Measurements from ENCODE around the gene ZNF160. TPM values are rescaled to one million over a fixed set of nuclear protein-coding genes. Genes with fewer than 3 reads are reported as not detected.
"Not testable (repeated sequence)": the region's sequence is repeated elsewhere in the genome, so short reads cannot be mapped to it uniquely, and the experiment has no call there.

ZNF160 gene
- total and polyA plus RNA-seq, 12 donors = 26.1 to 102 (median 57.1) TPM

- WGBS, 4 donors = 32 to 49% (median 35%) methylated on average over 4 to 5 of the region's 6 CpGs
- intact Hi-C loops (cut with DNase I) = not testable (repeated sequence)
Observed at GRCh38 chr19:53096579-53096978, 6.6 kb downstream of the ZNF160 start.

GRCh38 chr19:53094754-53095575 lies 8.3 kb downstream of the ZNF160 start:
- intact Hi-C loops (cut with DNase I) = no loop called here
- 68 to 72% (median 70%) methylated on average over 25 to 29 of the region's 29 CpGs for WGBS, 4 donors
- no peaks in the 10 kb centered on the region for H3K27me3 ChIP-seq
- peaks cover 0 to 28% of the 10 kb centered on the region in 2 donors for H3K36me3 ChIP-seq (replicated peaks in 1 of 2)
- H3K4me1 ChIP-seq (replicated peaks in 1 of 2) = peaks cover 33 to 36% of the 10 kb centered on the region in 2 donors
- no peaks in the 10 kb centered on the region for H3K9me3 ChIP-seq (replicated peaks in 1 of 3)
- DNase-seq = no peak
- peak overlapping the region in 3 of 5 donors; percentile 38 to 79 (median 64) for H3K27ac ChIP-seq
- TF ChIP-seq POLR2A (IDR thresholded peaks at IDR 0.05) = no peak
- TF ChIP-seq, protein P1, sequence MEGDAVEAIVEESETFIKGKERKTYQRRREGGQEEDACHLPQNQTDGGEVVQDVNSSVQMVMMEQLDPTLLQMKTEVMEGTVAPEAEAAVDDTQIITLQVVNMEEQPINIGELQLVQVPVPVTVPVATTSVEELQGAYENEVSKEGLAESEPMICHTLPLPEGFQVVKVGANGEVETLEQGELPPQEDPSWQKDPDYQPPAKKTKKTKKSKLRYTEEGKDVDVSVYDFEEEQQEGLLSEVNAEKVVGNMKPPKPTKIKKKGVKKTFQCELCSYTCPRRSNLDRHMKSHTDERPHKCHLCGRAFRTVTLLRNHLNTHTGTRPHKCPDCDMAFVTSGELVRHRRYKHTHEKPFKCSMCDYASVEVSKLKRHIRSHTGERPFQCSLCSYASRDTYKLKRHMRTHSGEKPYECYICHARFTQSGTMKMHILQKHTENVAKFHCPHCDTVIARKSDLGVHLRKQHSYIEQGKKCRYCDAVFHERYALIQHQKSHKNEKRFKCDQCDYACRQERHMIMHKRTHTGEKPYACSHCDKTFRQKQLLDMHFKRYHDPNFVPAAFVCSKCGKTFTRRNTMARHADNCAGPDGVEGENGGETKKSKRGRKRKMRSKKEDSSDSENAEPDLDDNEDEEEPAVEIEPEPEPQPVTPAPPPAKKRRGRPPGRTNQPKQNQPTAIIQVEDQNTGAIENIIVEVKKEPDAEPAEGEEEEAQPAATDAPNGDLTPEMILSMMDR (IDR thresholded peaks at IDR 0.05) = no peak
- H3K4me3 ChIP-seq = no peak overlapping the region

More at GRCh38 chr19:53096579-53096978, 6.6 kb downstream of the ZNF160 start:
- Histone ChIP-seq H3K27ac (peak overlapping the region in 2 of 5 donors; percentile 62 to 87), H3K36me3 (replicated peaks in 1 of 2) (peaks cover 0 to 12% of the 10 kb centered on the region in 2 donors), H3K4me1 (replicated peaks in 1 of 2) (peaks cover 46 to 48% of the 10 kb centered on the region in 2 donors)
- DNase-seq; H3K27me3 ChIP-seq; H3K9me3 ChIP-seq (replicated peaks in 1 of 3); H3K4me3 ChIP-seq: not testable (repeated sequence)

DNA sequence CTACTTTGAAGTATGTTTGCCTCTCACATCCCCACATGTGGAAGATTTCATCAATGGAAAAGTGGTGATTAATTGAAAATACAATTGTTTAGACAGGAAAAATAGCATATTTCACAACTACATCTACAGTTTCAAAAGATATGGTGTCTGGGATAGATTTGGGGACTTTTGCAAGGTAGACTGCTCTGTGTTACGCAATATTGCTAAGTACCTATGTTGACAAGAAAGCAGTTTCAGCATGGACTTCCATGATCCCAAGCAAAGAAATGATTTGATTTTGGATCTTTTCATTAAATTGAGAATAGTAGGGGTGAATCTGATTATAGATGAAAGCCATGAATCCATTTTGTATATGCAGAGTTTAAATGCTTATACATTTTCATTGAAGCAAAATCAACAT lies 10.5 kb downstream of the ZNF160 start:
- Histone ChIP-seq H3K36me3 (replicated peaks in 1 of 2) (peaks cover 0 to 39% of the 10 kb centered on the region in 2 donors), H3K27me3 (no peaks in the 10 kb centered on the region), H3K27ac (no peak overlapping the region), H3K4me3 (no peak overlapping the region), H3K9me3 (replicated peaks in 1 of 3) (no peaks in the 10 kb centered on the region), H3K4me1 (replicated peaks in 1 of 2) (peaks cover 22 to 29% of the 10 kb centered on the region in 2 donors)
- intact Hi-C loops (cut with DNase I) = no loop called here
- 0 to 98% (median 28%) methylated on average over 1 of the region's 1 CpG for WGBS, 4 donors
- DNase-seq = no peak
- no peak for TF ChIP-seq POLR2A (IDR thresholded peaks at IDR 0.05)
- TF ChIP-seq, protein P1 (IDR thresholded peaks at IDR 0.05) = no peak

DNA sequence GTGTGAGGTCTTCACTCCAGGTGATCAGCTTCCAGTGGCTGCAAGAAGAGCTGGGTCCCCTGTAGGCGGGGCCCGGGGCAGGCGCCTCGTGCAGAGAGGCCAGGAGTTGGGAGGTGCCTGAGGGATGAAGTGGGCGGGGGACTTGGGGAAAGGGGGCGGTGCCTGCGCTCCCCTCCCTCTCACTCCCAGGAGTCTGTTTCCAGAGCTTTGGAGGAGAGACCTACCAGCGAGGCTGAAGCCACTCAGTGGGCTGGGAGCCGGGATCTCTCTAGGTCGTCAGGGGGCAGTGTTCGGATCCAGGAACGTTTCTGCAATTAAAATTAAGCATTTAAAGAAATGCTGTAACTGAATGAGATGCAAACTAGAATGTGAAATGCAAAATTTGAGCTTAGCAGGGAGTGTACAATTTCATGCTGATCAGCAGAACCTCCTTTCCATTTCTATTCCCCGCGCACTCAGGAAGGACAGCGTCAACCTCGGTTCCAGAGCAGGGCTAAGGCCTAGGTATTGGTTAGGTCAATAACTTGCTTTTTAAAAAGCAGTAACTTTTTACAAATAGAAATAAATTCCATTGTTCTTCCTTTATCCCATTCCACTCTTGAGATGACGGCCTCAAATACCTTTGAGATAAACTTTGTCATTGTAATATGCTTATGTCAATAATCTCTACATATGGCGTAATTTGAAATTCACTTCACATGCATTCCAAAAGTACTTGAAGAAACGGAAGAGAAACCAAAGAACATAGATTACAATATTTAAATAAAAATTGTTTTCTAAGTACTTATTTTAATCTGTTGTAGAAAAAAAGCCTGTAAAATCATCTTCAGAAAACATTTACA lies 11.6 kb downstream of the ZNF160 start:
- no peaks in the 10 kb centered on the region for H3K9me3 ChIP-seq (replicated peaks in 1 of 3)
- TF ChIP-seq, protein P1 (IDR thresholded peaks at IDR 0.05) = no peak
- no peak for TF ChIP-seq POLR2A (IDR thresholded peaks at IDR 0.05)
- intact Hi-C loops (cut with DNase I) = no loop called here
- no peak overlapping the region for H3K4me3 ChIP-seq
- no peaks in the 10 kb centered on the region for H3K27me3 ChIP-seq
- peak overlapping the region in 1 of 5 donors; percentile 43 for H3K27ac ChIP-seq
- DNase-seq = no peak
- H3K36me3 ChIP-seq (replicated peaks in 1 of 2) = peaks cover 0 to 39% of the 10 kb centered on the region in 2 donors
- 87 to 93% (median 90%) methylated on average over 17 to 19 of the region's 19 CpGs for WGBS, 4 donors
- peaks cover 28 to 34% of the 10 kb centered on the region in 2 donors for H3K4me1 ChIP-seq (replicated peaks in 1 of 2)
